ENCODE results near the gene CCND1.

GRCh38 chr11:69609351-69609750, 31.6 kb upstream of the CCND1 start:
- TF ChIP-seq POLR2A (IDR thresholded peaks at IDR 0.05; ENCODE audit: low read depth, low read length) (no peak), POLR2AphosphoS5 (IDR thresholded peaks at IDR 0.05; ENCODE audit: low read depth, low read length) (no peak)

Data from GM12891 (cell line).